Right lobe of liver (tissue), 6 donors: ENCODE measurements around the gene ELFN1. TPM values are rescaled to one million over a fixed set of nuclear protein-coding genes. Genes with fewer than 3 reads are reported as not detected.

Experiments
- ATAC-seq, 4 donors: fragments of 200-7000 bp; cut with Tn5 transposase; one replicate each; pipeline ENCODE4 v1.9.1; 2020; ENCODE audit warnings: mild to moderate bottlenecking in 4 of 4, moderate library complexity in 4 of 4
- DNase-seq, 3 donors: peaks; one replicate each; pipeline ENCODE4 v3.0.0-alpha.2; 2020
- H3K27ac ChIP-seq, 3 donors: fragments of 200-600 bp; one replicate each; pipeline ENCODE4 v1.8.0; 2022
- H3K27me3 ChIP-seq, 2 donors: fragments of 200-600 bp; one replicate each; pipeline ENCODE4 v1.8.0; 2022
- H3K36me3 ChIP-seq, 4 donors: fragments of 200-600 bp; sonication (generic) in 1 of 4; one replicate each; pipeline versions ENCODE4 v1.5.1 to v1.8.0; 2017 to 2022; ENCODE audit warnings: control low read depth in 1 of 4
- H3K4me1 ChIP-seq, 4 donors: fragments of 200-600 bp; sonication (generic) in 1 of 4; one replicate each; pipeline versions ENCODE4 v1.5.1 to v1.8.0; 2017 to 2022; ENCODE audit warnings: control low read depth in 1 of 4
- H3K4me3 ChIP-seq, 3 donors: fragments of 200-600 bp; one replicate each; pipeline ENCODE4 v1.8.0; 2022
- H3K9me3 ChIP-seq, 4 donors: fragments of 200-600 bp; sonication (generic) in 1 of 4; one replicate each; pipeline versions ENCODE4 v1.5.1 to v1.8.0; 2017 to 2022; ENCODE audit warnings: control low read depth in 1 of 4
- CTCF ChIP-seq, 4 donors: fragments of 200-600 bp in 3 of 4; fragments of 450-650 bp in 1 of 4; IDR thresholded peaks; one replicate each; pipeline versions ENCODE4 v1.5.1 to v1.8.0; 2016 to 2022; ENCODE audit warnings: antibody characterized with exemption in 4 of 4, mild to moderate bottlenecking in 2 of 4
- POLR2A ChIP-seq: fragments of 450-650 bp; IDR thresholded peaks from one replicate; pipeline ENCODE4 v1.6.1; 2017; ENCODE audit warnings: antibody characterized with exemption, mild to moderate bottlenecking
- WGBS: methylation state at CpG from one replicate; pipeline ENCODE4 v1.1.6; 2018; ENCODE audit warnings: low coverage, low lambda C conversion rate; ENCODE audit not compliant: insufficient coverage; ENCODE audit errors: missing lambda C conversion rate; 5-methylcytosine and 5-hydroxymethylcytosine counted together
- intact Hi-C, 2 donors: fragments of 100-400 bp; cut with DNase I; formaldehyde crosslinking; loops; one replicate each; pipeline versions ENCODE4 v1.11.2 to v1.14.1; 2022
- total RNA-seq, 6 experiments: library from RNA; depleted of rRNA in 2 of 6; stranded (reverse); fragments of >200 nt in 2 of 6; fragmentation: NEBNext Ultra II Directional in 3 of 6; extraction: Animal tissue kit (Norgen Biotek cat#: 25700) in 3 of 6; gene quantifications; one replicate each; pipeline versions ENCODE4 v1.1.0 to v1.2.4, GENCODE V29; 2016 to 2023
- donor health status: DM: no; HTN: yes; CAD: no.
- donor health status: DM: no; HTN: no; CAD: no.
- donor health status: DM: no; HTN: no; CAD: no.
- donor health status: DM: no; HTN: yes; CAD: no.
- donor health status: DM: no; HTN: yes; CAD: no.

Gene ELFN1
- total RNA-seq, 6 experiments from 2014 or later = 5.4 to 13.0 (median 7.5) TPM

GRCh38 chr7:1750541-1751021 is 80.5 kb downstream of the ELFN1 start:
- TF ChIP-seq POLR2A = no peak
- no peak for TF ChIP-seq CTCF (IDR thresholded peaks at IDR 0.05)
- Histone ChIP-seq H3K4me1 (no peaks in the 10 kb centered on the region), H3K27me3 (no peaks in the 10 kb centered on the region), H3K9me3 (no peaks in the 10 kb centered on the region), H3K4me3 (no peak overlapping the region), H3K27ac (no peak overlapping the region), H3K36me3 (no peaks in the 10 kb centered on the region)
- WGBS = no CpG with 5 or more reads among the region's 23 CpGs
- DNase-seq = peak in 1 of 3 donors; percentile 52
- intact Hi-C loops = no loop called here
- ATAC-seq = peak in 1 of 4 donors; percentile 19

- Histone ChIP-seq H3K4me3 (no peak overlapping the region), H3K27ac (no peak overlapping the region), H3K27me3 (no peaks in the 10 kb centered on the region), H3K4me1 (peaks cover 0 to 2% (median 0%) of the 10 kb centered on the region in 4 donors), H3K36me3 (no peaks in the 10 kb centered on the region), H3K9me3 (no peaks in the 10 kb centered on the region)
- TF ChIP-seq POLR2A = no peak
- TF ChIP-seq CTCF (IDR thresholded peaks at IDR 0.05) = no peak
- ATAC-seq (no peak), DNase-seq (no peak)
- WGBS = no CpG with 5 or more reads among the region's 9 CpGs
- intact Hi-C loops = no loop called here
Measured at GRCh38 chr7:1752111-1752510, 82.0 kb downstream of the ELFN1 start.

GRCh38 chr7:1752771-1753563 is 82.9 kb downstream of the ELFN1 start:
- no peak for ATAC-seq
- H3K36me3 ChIP-seq = no peaks in the 10 kb centered on the region
- no peaks in the 10 kb centered on the region for H3K27me3 ChIP-seq
- TF ChIP-seq CTCF (IDR thresholded peaks at IDR 0.05) (no peak), POLR2A (no peak)
- H3K4me3 ChIP-seq = no peak overlapping the region
- DNase-seq = no peak
- no peak overlapping the region for H3K27ac ChIP-seq
- no peaks in the 10 kb centered on the region for H3K9me3 ChIP-seq
- 68% methylated on average over 18 of the region's 21 CpGs for WGBS
- intact Hi-C loops = no loop called here
- peaks cover 0 to 8% (median 0%) of the 10 kb centered on the region in 4 donors for H3K4me1 ChIP-seq

- H3K9me3 ChIP-seq = no peaks in the 10 kb centered on the region
- TF ChIP-seq POLR2A = no peak
Measured at GRCh38 chr7:1753564-1753867, 83.4 kb downstream of the ELFN1 start.

GRCh38 chr7:1754345-1754908 is 84.3 kb downstream of the ELFN1 start:
- WGBS = 80% methylated on average over 5 of the region's 5 CpGs
- intact Hi-C loops = no loop called here
- no peak for ATAC-seq
- Histone ChIP-seq H3K27ac (no peak overlapping the region), H3K4me1 (peaks cover 0 to 8% (median 0%) of the 10 kb centered on the region in 4 donors), H3K36me3 (no peaks in the 10 kb centered on the region), H3K27me3 (no peaks in the 10 kb centered on the region), H3K9me3 (no peaks in the 10 kb centered on the region), H3K4me3 (no peak overlapping the region)
- TF ChIP-seq POLR2A = no peak
- TF ChIP-seq CTCF (IDR thresholded peaks at IDR 0.05) = no peak
- DNase-seq = no peak

More at GRCh38 chr7:1753564-1753867, 83.4 kb downstream of the ELFN1 start:
- no peak for ATAC-seq
- no peak for DNase-seq
- H3K27ac ChIP-seq = no peak overlapping the region
- H3K4me1 ChIP-seq = peaks cover 0 to 8% (median 0%) of the 10 kb centered on the region in 4 donors
- no peak overlapping the region for H3K4me3 ChIP-seq
- intact Hi-C loops = no loop called here
- WGBS = 85% methylated on average over 10 of the region's 10 CpGs
- H3K36me3 ChIP-seq = no peaks in the 10 kb centered on the region
- H3K27me3 ChIP-seq = no peaks in the 10 kb centered on the region
